Left renal cortex interstitium (tissue), 4 donors: ENCODE data around the gene PRKN. TPM values are rescaled to one million over a fixed set of nuclear protein-coding genes. Genes with fewer than 3 reads are reported as not detected.

ENCODE experiments used
- polyA plus RNA-seq, 4 donors: library from polyadenylated mRNA; unstranded; fragments of 120-200 nt; gene quantifications; one replicate each; pipeline ENCODE4 v1.2.1, GENCODE V29; 2013; ENCODE audit not compliant: insufficient read length in 4 of 4

Gene PRKN
- polyA plus RNA-seq, 4 donors = 7.9 to 12.9 (median 9.1) TPM

Other genes starting within 250 kb of the PRKN start
- gene PACRG, start 208 bp upstream of the PRKN start, polyA plus RNA-seq = 10 to 100 TPM; 13.7 to 20.1 (median 15.1) TPM